Dorsolateral prefrontal cortex (tissue), 118 donors: ENCODE data around the gene GCN1. TPM values are rescaled to one million over a fixed set of nuclear protein-coding genes. Genes with fewer than 3 reads are reported as not detected.

Source experiments
- microRNA-seq, 43 experiments: library from miRNA; unstranded; fragments of <30 nt; microRNA quantifications; one replicate each; pipeline ENCODE4 v1.2.0, GENCODE V29; 2022
- total RNA-seq, 120 experiments: library from RNA; stranded (reverse); gene quantifications; one replicate each; pipeline versions ENCODE4 v1.2.3 to v1.2.4, GENCODE V29; 2022

Gene GCN1
- total RNA-seq, 120 experiments from 2014 or later: 44.5 to 107 (median 69.9) TPM

Small RNA genes lying within 50 kb of the gene (microRNA-seq; reads per million reads assigned to microRNA genes)
- 0 to 5.1 (median 0.55) reads per million in 43 experiments for gene MIR4498

Other genes with a start within 250 kb of the GCN1 start
- 100 to 1,000 TPM in 1 of 120 experiments, 10 to 100 TPM in 119; 24.1 to 109 (median 59.1) TPM for gene BICDL1, start 205.5 kb downstream of the GCN1 start, total RNA-seq
- 10 to 100 TPM; 35.0 to 69.2 (median 52.4) TPM for gene RAB35, start 78.0 kb downstream of the GCN1 start, total RNA-seq
- 100 to 1,000 TPM; 199 to 446 (median 270) TPM for gene RPLP0, start 6.4 kb upstream of the GCN1 start, total RNA-seq
- 10 to 100 TPM; 15.7 to 57.9 (median 32.8) TPM for gene PXN, start 71.0 kb upstream of the GCN1 start, total RNA-seq
- over 10,000 TPM in 111 of 120 experiments, 1,000 to 10,000 TPM in 9; 2,947 to 35,484 (median 19,179) TPM for gene RNU4-2, start 97.2 kb upstream of the GCN1 start, total RNA-seq
- 1,000 to 10,000 TPM in 110 of 120 experiments, 100 to 1,000 TPM in 10; 125 to 4,648 (median 2,054) TPM for gene RNU4-1, start 98.5 kb upstream of the GCN1 start, total RNA-seq
- 10 to 100 TPM in 10 of 120 experiments, 1 to 10 TPM in 110; 1.9 to 15.5 (median 6.3) TPM for gene SIRT4, start 107.6 kb upstream of the GCN1 start, total RNA-seq
- gene PLA2G1B, start 133.1 kb upstream of the GCN1 start, total RNA-seq: 1 to 10 TPM in 2 of 120 experiments, not detected in 118; 1.3 to 1.9 TPM
- 10 to 100 TPM in 111 of 120 experiments, 1 to 10 TPM in 9; 4.5 to 44.7 (median 15.4) TPM for gene MSI1, start 174.4 kb upstream of the GCN1 start, total RNA-seq
- gene COX6A1, start 243.4 kb upstream of the GCN1 start, total RNA-seq: 100 to 1,000 TPM; 341 to 794 (median 594) TPM